K562 (cell line): ENCODE measurements around the gene DUS1L. TPM values are rescaled to one million over a fixed set of nuclear protein-coding genes. Genes with fewer than 3 reads are reported as not detected.

Experiments
- ATAC-seq: fragments of 200-7000 bp; cut with Tn5 transposase; 3 replicates; pipeline ENCODE4 v1.9.1; 2020; ENCODE audit warnings: moderate library complexity
- BruUV-seq: library from RNA; stranded (reverse); fragments of 400-500 nt; replicated peaks from 2 replicates; lab custom pipeline; 2021; lab: Mats Ljungman, UMichigan
- CTCF ChIA-PET: fragments of 300-600 bp; formaldehyde crosslinking; extraction: SDS; loops from one replicate; lab custom pipeline; 2021; ENCODE audit warnings: low intra/inter-chr PET ratio; lab: Yijun Ruan, JAX
- POLR2A ChIA-PET: fragments of 300-600, 350-650 bp; sonication (Branson Sonifier 250); formaldehyde crosslinking; extraction: SDS; loops from one replicate; lab custom pipeline; 2021; ENCODE audit warnings: antibody characterized with exemption, inconsistent platforms; lab: Yijun Ruan, JAX
- DNase-seq, 4 experiments: peaks; one replicate each; pipeline versions ENCODE4 v3.0.0 to v3.0.0-alpha.2; 2011 to 2018; ENCODE audit warnings: low spot score in 3 of 4, mixed read lengths in 3 of 4; ENCODE audit errors: extremely low read depth in 1 of 4
- FAIRE-seq: peaks from 2 replicates; lab custom pipeline; 2011; peaks lifted over from hg19 to GRCh38; lab: Jason Lieb, UNC
- H2AFZ ChIP-seq: 2 replicates; pipeline ENCODE4 v1.6.0; 2011; ENCODE audit warnings: low read depth, low read length, control low read depth, inconsistent platforms
- H3K27ac ChIP-seq: fragments of 200-600 bp; 3 replicates; pipeline ENCODE4 v1.8.0; 2011; ENCODE audit warnings: low read depth, mild to moderate bottlenecking, control low read depth, inconsistent platforms, low read length, moderate library complexity, mixed read lengths; ENCODE audit errors: extremely low read depth
- H3K27me3 ChIP-seq, 2 experiments: fragments of 300-600 bp in 1 of 2; 2 replicates in 1 of 2; 3 replicates in 1 of 2; pipeline versions ENCODE4 v1.6.0 to v1.8.0; 2011; ENCODE audit warnings: inconsistent platforms in 2 of 2, low read length in 2 of 2, mild to moderate bottlenecking in 1 of 2, mixed read lengths in 1 of 2, moderate library complexity in 1 of 2; ENCODE audit not compliant: control insufficient read depth in 2 of 2, insufficient read depth in 2 of 2
- H3K36me3 ChIP-seq: fragments of 300-600 bp; 3 replicates; pipeline ENCODE4 v1.8.0; 2011; ENCODE audit warnings: mild to moderate bottlenecking, low read length, inconsistent platforms; ENCODE audit not compliant: control insufficient read depth, insufficient read depth
- H3K4me1 ChIP-seq, 2 experiments: fragments of 200-600 bp in 1 of 2; replicated peaks in 1 of 2; 2 replicates in 1 of 2; 3 replicates in 1 of 2; pipeline versions ENCODE4 v1.5.1 to v1.8.0; 2011; ENCODE audit warnings: inconsistent platforms in 2 of 2, low read length in 2 of 2, mild to moderate bottlenecking in 1 of 2, mixed read lengths in 1 of 2, moderate library complexity in 1 of 2; ENCODE audit not compliant: control insufficient read depth in 2 of 2, insufficient read depth in 2 of 2
- H3K4me2 ChIP-seq: 2 replicates; pipeline ENCODE4 v1.6.1; 2011; ENCODE audit warnings: low read length, control low read depth, inconsistent platforms, mixed read lengths; ENCODE audit not compliant: insufficient read depth
- H3K4me3 ChIP-seq: fragments of 200-600 bp; sonication (generic), shearing (Covaris generic); 2 replicates; pipeline ENCODE4 v1.5.1; 2016; ENCODE audit warnings: control low read depth, inconsistent platforms
- H3K79me2 ChIP-seq: fragments of 200-600 bp; 3 replicates; pipeline ENCODE4 v1.8.0; 2011; ENCODE audit warnings: low read length, inconsistent platforms; ENCODE audit not compliant: control insufficient read depth, insufficient read depth
- H3K9ac ChIP-seq, 2 experiments: 2 replicates each; pipeline versions ENCODE4 v1.6.0 to v1.6.1; 2011; ENCODE audit warnings: low read depth in 2 of 2, low read length in 2 of 2, control low read depth in 1 of 2, inconsistent platforms in 1 of 2, mild to moderate bottlenecking in 1 of 2, mixed read lengths in 1 of 2; ENCODE audit not compliant: insufficient read depth in 1 of 2
- H3K9me1 ChIP-seq: one replicate; pipeline ENCODE4 v1.6.0; 2011; ENCODE audit warnings: inconsistent platforms, mild to moderate bottlenecking, low read length, moderate library complexity; ENCODE audit not compliant: control insufficient read depth, insufficient read depth
- H3K9me3 ChIP-seq: replicated peaks from 2 replicates; pipeline ENCODE4 v1.5.1; 2011; ENCODE audit warnings: low read depth, low read length, inconsistent platforms; ENCODE audit not compliant: control insufficient read depth, insufficient read depth
- H4K20me1 ChIP-seq: replicated peaks from 2 replicates; pipeline ENCODE4 v1.6.1; 2011; ENCODE audit warnings: low read length, inconsistent platforms, mixed read lengths; ENCODE audit not compliant: control insufficient read depth, insufficient read depth
- ESRRA ChIP-seq: fragments of 450-650 bp; IDR thresholded peaks from 2 replicates; pipeline ENCODE4 v1.6.1; 2014; ENCODE audit warnings: low read depth, mild to moderate bottlenecking, moderate library complexity, borderline replicate concordance
- ETS2 ChIP-seq: IDR thresholded peaks from 2 replicates; pipeline ENCODE4 v1.6.1; 2016; ENCODE audit warnings: borderline replicate concordance, missing genetic modification characterization, mild to moderate bottlenecking, moderate library complexity, missing compliant biosample characterization; ENCODE audit not compliant: poor library complexity, severe bottlenecking
- EWSR1 ChIP-seq: fragments of 450-650 bp; IDR thresholded peaks from 2 replicates; pipeline ENCODE4 v1.6.1; 2018; ENCODE audit warnings: borderline replicate concordance, mild to moderate bottlenecking, low read depth, moderate library complexity; ENCODE audit not compliant: partially characterized antibody
- MTA1 ChIP-seq: fragments of 450-650 bp; IDR thresholded peaks from 2 replicates; pipeline ENCODE4 v1.6.1; 2017; ENCODE audit warnings: borderline replicate concordance
- PHB2 ChIP-seq: fragments of 450-650 bp; IDR thresholded peaks from 2 replicates; pipeline ENCODE4 v1.6.1; 2017; ENCODE audit warnings: low read depth
- RBBP5 ChIP-seq: fragments of 200-600 bp; sonication (generic); IDR thresholded peaks from 2 replicates; pipeline ENCODE4 v1.6.1; 2012; ENCODE audit warnings: borderline replicate concordance, mild to moderate bottlenecking, low read length, control low read depth, inconsistent platforms; ENCODE audit not compliant: insufficient read depth, poor library complexity, severe bottlenecking
- SOX6 ChIP-seq: fragments of 450-650 bp; IDR thresholded peaks from 2 replicates; pipeline ENCODE4 v1.6.1; 2014; ENCODE audit warnings: mild to moderate bottlenecking
- ZNF174 ChIP-seq: fragments of 250-450 bp; sonication (Bioruptor Pico); IDR thresholded peaks from 2 replicates; pipeline ENCODE4 v1.4.0; 2020; ENCODE audit warnings: mild to moderate bottlenecking
- ZNF224 ChIP-seq: sonication (generic); formaldehyde crosslinking; IDR thresholded peaks from 2 replicates; pipeline ENCODE4 v1.8.0; 2022; ENCODE audit warnings: mild to moderate bottlenecking, missing genetic modification reagents
- ZNF57 ChIP-seq: fragments of 450-650 bp; formaldehyde crosslinking; IDR thresholded peaks from 2 replicates; pipeline ENCODE4 v1.4.0; 2020; ENCODE audit warnings: mild to moderate bottlenecking, moderate library complexity
- WGBS: fragments of 100-300 bp; shearing (Covaris generic); methylation state at CpG from one replicate; pipeline ENCODE4 v1.1.6; 2016; ENCODE audit warnings: low coverage, mixed read lengths; ENCODE audit not compliant: insufficient coverage; ENCODE audit errors: missing lambda C conversion rate; 5-methylcytosine and 5-hydroxymethylcytosine counted together
- in situ Hi-C: fragments of 300-500 bp; cut with MboI; formaldehyde crosslinking; loops from 4 replicates; pipeline ENCODE4 v1.15.0; 2018; ENCODE audit warnings: inconsistent platforms, mixed read lengths
- intact Hi-C: fragments of 100-400 bp; cut with micrococcal nuclease; formaldehyde crosslinking; loops from 2 replicates; pipeline ENCODE4 v1.14.2; 2022
- polyA plus RNA-seq, 8 experiments: library from polyadenylated mRNA; depleted of rRNA in 4 of 8; stranded (reverse) in 5 of 8; unstranded in 3 of 8; fragments of >200 nt; fragmentation: Nextera tagmentation in 2 of 8; fragmentation: Illumina TruSeq in 1 of 8; extraction: Ambion mirVana in 2 of 8; extraction: Trizol in 1 of 8; gene quantifications; 2 replicates each; pipeline versions ENCODE4 v1.2.1 to v1.2.3, GENCODE V29; 2011 to 2014; ENCODE audit warnings: inconsistent platforms in 1 of 8, missing spikeins in 1 of 8
- total RNA-seq, 7 experiments: library from RNA; depleted of rRNA in 6 of 7; stranded (reverse); fragments of >200 nt in 6 of 7; fragmentation: Illumina TruSeq in 2 of 7; extraction: Trizol in 2 of 7; gene quantifications; 2 replicates each; pipeline versions ENCODE4 v1.2.1 to v1.2.3, GENCODE V29; 2011 to 2021; ENCODE audit warnings: low replicate concordance in 1 of 7

DUS1L gene
- total and polyA plus RNA-seq, 9 of the 15 experiments (the other 6 are each of a cell fraction or from before 2014, with no cell fraction given), result 7.8 to 210 (median 83.9) TPM

DNA sequence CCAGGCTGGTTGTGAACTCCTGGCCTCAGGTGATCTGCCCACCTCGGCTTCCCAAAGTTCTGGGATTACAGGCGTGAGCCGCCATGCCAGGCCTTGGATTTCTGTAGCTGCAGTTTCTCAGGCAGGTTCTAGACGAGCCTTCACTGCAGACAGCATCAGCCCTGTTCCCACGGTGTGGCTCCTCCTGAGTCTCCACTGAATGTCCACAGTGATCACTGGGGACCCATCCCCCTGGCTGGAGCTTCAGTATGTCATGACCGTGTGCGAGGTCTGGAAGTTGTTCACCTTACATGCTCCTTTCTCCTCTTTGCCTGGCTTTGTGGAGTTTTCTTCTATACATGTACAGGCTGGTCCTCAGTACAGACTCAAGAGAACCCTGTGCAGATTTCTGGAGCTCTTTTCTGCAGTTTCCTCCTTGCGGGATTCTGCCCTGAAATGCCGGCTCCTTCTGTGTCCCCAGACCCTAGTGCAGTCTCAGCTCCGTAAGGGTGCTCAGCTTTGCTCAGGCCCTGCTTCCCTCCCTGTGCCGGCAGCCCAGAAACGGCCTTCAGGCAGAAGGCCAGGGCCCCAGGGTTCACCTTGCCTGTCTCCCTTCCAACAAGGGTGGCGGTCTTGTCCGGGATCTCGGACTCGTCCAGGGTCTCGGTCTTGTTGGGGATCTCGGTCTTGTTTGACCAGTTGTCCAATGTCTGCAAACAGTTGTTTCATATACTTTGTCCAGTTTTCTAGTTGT is 46.7 kb upstream of the DUS1L start:
- no peak for FAIRE-seq
- intact Hi-C loops (no loop called here), in situ Hi-C loops (no loop called here)
- Histone ChIP-seq H3K27ac (no peak overlapping the region), H3K4me2 (no peak overlapping the region), H3K9ac (no peak overlapping the region), H3K27me3 (no peaks in the 10 kb centered on the region), H3K9me3 (no peaks in the 10 kb centered on the region), H3K79me2 (no peaks in the 10 kb centered on the region), H3K36me3 (peaks cover 15% of the 10 kb centered on the region; the same call in 2 of the 3 replicates), H4K20me1 (no peaks in the 10 kb centered on the region), H3K4me3 (no peak overlapping the region), H3K9me1 (peaks cover 3% of the 10 kb centered on the region), H2AFZ (no peak overlapping the region), H3K4me1 (peaks cover 12 to 38% of the 10 kb centered on the region in 2 experiments)
- 86% methylated on average over 18 of the region's 18 CpGs for WGBS
- no peak for DNase-seq
- no peak for ATAC-seq
- BruUV-seq, result no TSS peak
- ChIA-PET CTCF (no interaction called here), POLR2A (interaction anchor here (0.6 to 1.9 kb wide), 10 partner anchors 8 to 273 kb away, joined by 3 to 5 read pairs (median 4); partner anchors contain the start of gene FASN)
- TF ChIP-seq ESRRA, result no peak
- no peak for TF ChIP-seq ZNF57 (CRISPR knock-in tag)
- no peak for TF ChIP-seq ZNF224 (CRISPR knock-in tag)
- TF ChIP-seq MTA1, result no peak
- no peak for TF ChIP-seq EWSR1
- TF ChIP-seq PHB2, result no peak
- TF ChIP-seq ETS2 (tag), result no peak
- TF ChIP-seq RBBP5, result no peak
- TF ChIP-seq ZNF174 (CRISPR knock-in tag), result no peak
- TF ChIP-seq SOX6, result no peak
